K562 (cell line): Measurements from ENCODE around the gene ZBTB44. TPM values are rescaled to one million over a fixed set of nuclear protein-coding genes. Genes with fewer than 3 reads are reported as not detected.

Experiments
- ATAC-seq: fragments of 200-7000 bp; cut with Tn5 transposase; 3 replicates; pipeline ENCODE4 v1.9.1; 2020; ENCODE audit warnings: moderate library complexity
- BruUV-seq: library from RNA; stranded (reverse); fragments of 400-500 nt; replicated peaks from 2 replicates; lab custom pipeline; 2021; lab: Mats Ljungman, UMichigan
- CTCF ChIA-PET: fragments of 300-600 bp; formaldehyde crosslinking; extraction: SDS; loops from one replicate; lab custom pipeline; 2021; ENCODE audit warnings: low intra/inter-chr PET ratio; lab: Yijun Ruan, JAX
- POLR2A ChIA-PET: fragments of 300-600, 350-650 bp; sonication (Branson Sonifier 250); formaldehyde crosslinking; extraction: SDS; loops from one replicate; lab custom pipeline; 2021; ENCODE audit warnings: antibody characterized with exemption, inconsistent platforms; lab: Yijun Ruan, JAX
- DNase-seq, 4 experiments: peaks; one replicate each; pipeline versions ENCODE4 v3.0.0 to v3.0.0-alpha.2; 2011 to 2018; ENCODE audit warnings: low spot score in 3 of 4, mixed read lengths in 3 of 4; ENCODE audit errors: extremely low read depth in 1 of 4
- FAIRE-seq: peaks from 2 replicates; lab custom pipeline; 2011; peaks lifted over from hg19 to GRCh38; lab: Jason Lieb, UNC
- H2AFZ ChIP-seq: 2 replicates; pipeline ENCODE4 v1.6.0; 2011; ENCODE audit warnings: low read depth, low read length, control low read depth, inconsistent platforms
- H3K27ac ChIP-seq: fragments of 200-600 bp; 3 replicates; pipeline ENCODE4 v1.8.0; 2011; ENCODE audit warnings: low read depth, mild to moderate bottlenecking, control low read depth, inconsistent platforms, low read length, moderate library complexity, mixed read lengths; ENCODE audit errors: extremely low read depth
- H3K27me3 ChIP-seq, 2 experiments: fragments of 300-600 bp in 1 of 2; 2 replicates in 1 of 2; 3 replicates in 1 of 2; pipeline versions ENCODE4 v1.6.0 to v1.8.0; 2011; ENCODE audit warnings: inconsistent platforms in 2 of 2, low read length in 2 of 2, mild to moderate bottlenecking in 1 of 2, mixed read lengths in 1 of 2, moderate library complexity in 1 of 2; ENCODE audit not compliant: control insufficient read depth in 2 of 2, insufficient read depth in 2 of 2
- H3K36me3 ChIP-seq: fragments of 300-600 bp; 3 replicates; pipeline ENCODE4 v1.8.0; 2011; ENCODE audit warnings: mild to moderate bottlenecking, low read length, inconsistent platforms; ENCODE audit not compliant: control insufficient read depth, insufficient read depth
- H3K4me1 ChIP-seq, 2 experiments: fragments of 200-600 bp in 1 of 2; replicated peaks in 1 of 2; 2 replicates in 1 of 2; 3 replicates in 1 of 2; pipeline versions ENCODE4 v1.5.1 to v1.8.0; 2011; ENCODE audit warnings: inconsistent platforms in 2 of 2, low read length in 2 of 2, mild to moderate bottlenecking in 1 of 2, mixed read lengths in 1 of 2, moderate library complexity in 1 of 2; ENCODE audit not compliant: control insufficient read depth in 2 of 2, insufficient read depth in 2 of 2
- H3K4me2 ChIP-seq: 2 replicates; pipeline ENCODE4 v1.6.1; 2011; ENCODE audit warnings: low read length, control low read depth, inconsistent platforms, mixed read lengths; ENCODE audit not compliant: insufficient read depth
- H3K4me3 ChIP-seq: fragments of 200-600 bp; sonication (generic), shearing (Covaris generic); 2 replicates; pipeline ENCODE4 v1.5.1; 2016; ENCODE audit warnings: control low read depth, inconsistent platforms
- H3K79me2 ChIP-seq: fragments of 200-600 bp; 3 replicates; pipeline ENCODE4 v1.8.0; 2011; ENCODE audit warnings: low read length, inconsistent platforms; ENCODE audit not compliant: control insufficient read depth, insufficient read depth
- H3K9ac ChIP-seq, 2 experiments: 2 replicates each; pipeline versions ENCODE4 v1.6.0 to v1.6.1; 2011; ENCODE audit warnings: low read depth in 2 of 2, low read length in 2 of 2, control low read depth in 1 of 2, inconsistent platforms in 1 of 2, mild to moderate bottlenecking in 1 of 2, mixed read lengths in 1 of 2; ENCODE audit not compliant: insufficient read depth in 1 of 2
- H3K9me1 ChIP-seq: one replicate; pipeline ENCODE4 v1.6.0; 2011; ENCODE audit warnings: inconsistent platforms, mild to moderate bottlenecking, low read length, moderate library complexity; ENCODE audit not compliant: control insufficient read depth, insufficient read depth
- H3K9me3 ChIP-seq: replicated peaks from 2 replicates; pipeline ENCODE4 v1.5.1; 2011; ENCODE audit warnings: low read depth, low read length, inconsistent platforms; ENCODE audit not compliant: control insufficient read depth, insufficient read depth
- H4K20me1 ChIP-seq: replicated peaks from 2 replicates; pipeline ENCODE4 v1.6.1; 2011; ENCODE audit warnings: low read length, inconsistent platforms, mixed read lengths; ENCODE audit not compliant: control insufficient read depth, insufficient read depth
- CBX3 ChIP-seq, 2 experiments: IDR thresholded peaks; 1 replicate in 1 of 2; 2 replicates in 1 of 2; pipeline ENCODE4 v1.6.1; 2012; ENCODE audit warnings: inconsistent platforms in 2 of 2, low read length in 2 of 2, borderline replicate concordance in 1 of 2, control low read depth in 1 of 2
- CBX5 ChIP-seq: IDR thresholded peaks from 2 replicates; pipeline ENCODE4 v1.6.1; 2014; ENCODE audit warnings: low read depth, borderline replicate concordance
- FOXA1 ChIP-seq: fragments of 450-650 bp; IDR thresholded peaks from 2 replicates; pipeline ENCODE4 v1.6.1; 2016; ENCODE audit warnings: mild to moderate bottlenecking, borderline replicate concordance
- FOXK2 ChIP-seq, 2 experiments: fragments of 450-650 bp; IDR thresholded peaks in 1 of 2; conservative IDR thresholded peaks in 1 of 2; 2 replicates each; pipeline ENCODE4 v1.6.1; 2016; ENCODE audit warnings: low read depth in 2 of 2, mild to moderate bottlenecking in 1 of 2
- GATAD2B ChIP-seq: fragments of 450-650 bp; IDR thresholded peaks from 2 replicates; pipeline ENCODE4 v1.6.1; 2017; ENCODE audit warnings: mild to moderate bottlenecking, borderline replicate concordance
- IFI16 ChIP-seq: fragments of 250-450 bp; sonication (Bioruptor Pico); IDR thresholded peaks from 2 replicates; pipeline ENCODE4 v2.1.2; 2022; ENCODE audit warnings: mild to moderate bottlenecking, inconsistent platforms
- IRF9 ChIP-seq: fragments of 450-650 bp; IDR thresholded peaks from 2 replicates; pipeline ENCODE4 v1.6.1; 2016; ENCODE audit warnings: missing biosample characterization, missing genetic modification characterization
- MCM5 ChIP-seq: fragments of 450-650 bp; IDR thresholded peaks from 2 replicates; pipeline ENCODE4 v1.6.1; 2016; ENCODE audit warnings: low read depth
- POLR3A ChIP-seq: IDR thresholded peaks from 2 replicates; pipeline ENCODE4 v1.6.1; 2011; ENCODE audit warnings: borderline replicate concordance, mild to moderate bottlenecking, moderate library complexity; ENCODE audit not compliant: insufficient read length, insufficient read depth; ENCODE audit errors: extremely low read depth
- RFX5 ChIP-seq: IDR thresholded peaks from 2 replicates; pipeline ENCODE4 v1.6.1; 2011; ENCODE audit warnings: low read depth, mild to moderate bottlenecking, improper control_type of control experiment, low read length
- SRF ChIP-seq, 2 experiments: fragments of 250-450, 450-650 bp in 1 of 2; sonication (Bioruptor Pico) in 1 of 2; sonication (generic) in 1 of 2; formaldehyde crosslinking; IDR thresholded peaks; 2 replicates each; pipeline versions ENCODE4 v1.5.0 to v1.5.1; 2020 to 2022; ENCODE audit warnings: mild to moderate bottlenecking in 1 of 2, missing genetic modification reagents in 1 of 2
- TRIM28 ChIP-seq: fragments of 450-650 bp; IDR thresholded peaks from 2 replicates; pipeline ENCODE4 v1.6.1; 2017
- ZNF561 ChIP-seq: fragments of 450-650 bp; formaldehyde crosslinking; conservative IDR thresholded peaks from 2 replicates; pipeline ENCODE4 v1.4.0; 2020; ENCODE audit warnings: mild to moderate bottlenecking, moderate library complexity
- ZNF696 ChIP-seq: fragments of 250-450 bp; sonication (Bioruptor Pico); conservative IDR thresholded peaks from 2 replicates; pipeline ENCODE4 v1.4.0; 2020; ENCODE audit warnings: mild to moderate bottlenecking, moderate library complexity
- ZNF780A ChIP-seq: fragments of 250-450 bp; sonication (Bioruptor Pico); IDR thresholded peaks from 2 replicates; pipeline ENCODE4 v1.5.0; 2021; ENCODE audit warnings: mild to moderate bottlenecking
- ZNF830 ChIP-seq: fragments of 250-450 bp; sonication (Bioruptor Pico); IDR thresholded peaks from 2 replicates; pipeline ENCODE4 v1.5.0; 2021; ENCODE audit warnings: mild to moderate bottlenecking
- WGBS: fragments of 100-300 bp; shearing (Covaris generic); methylation state at CpG from one replicate; pipeline ENCODE4 v1.1.6; 2016; ENCODE audit warnings: low coverage, mixed read lengths; ENCODE audit not compliant: insufficient coverage; ENCODE audit errors: missing lambda C conversion rate; 5-methylcytosine and 5-hydroxymethylcytosine counted together
- in situ Hi-C: fragments of 300-500 bp; cut with MboI; formaldehyde crosslinking; loops from 4 replicates; pipeline ENCODE4 v1.15.0; 2018; ENCODE audit warnings: inconsistent platforms, mixed read lengths
- intact Hi-C: fragments of 100-400 bp; cut with micrococcal nuclease; formaldehyde crosslinking; loops from 2 replicates; pipeline ENCODE4 v1.14.2; 2022
- polyA plus RNA-seq, 8 experiments: library from polyadenylated mRNA; depleted of rRNA in 4 of 8; stranded (reverse) in 5 of 8; unstranded in 3 of 8; fragments of >200 nt; fragmentation: Nextera tagmentation in 2 of 8; fragmentation: Illumina TruSeq in 1 of 8; extraction: Ambion mirVana in 2 of 8; extraction: Trizol in 1 of 8; gene quantifications; 2 replicates each; pipeline versions ENCODE4 v1.2.1 to v1.2.3, GENCODE V29; 2011 to 2014; ENCODE audit warnings: inconsistent platforms in 1 of 8, missing spikeins in 1 of 8
- total RNA-seq, 7 experiments: library from RNA; depleted of rRNA in 6 of 7; stranded (reverse); fragments of >200 nt in 6 of 7; fragmentation: Illumina TruSeq in 2 of 7; extraction: Trizol in 2 of 7; gene quantifications; 2 replicates each; pipeline versions ENCODE4 v1.2.1 to v1.2.3, GENCODE V29; 2011 to 2021; ENCODE audit warnings: low replicate concordance in 1 of 7
- TF ChIP-seq, protein P1 (sequence below): fragments of 250-450 bp; sonication (Bioruptor Pico); IDR thresholded peaks from 2 replicates; pipeline ENCODE4 v1.9.0; 2021; ENCODE audit warnings: mild to moderate bottlenecking
- TF ChIP-seq, protein P2 (sequence below): fragments of 450-650 bp; IDR thresholded peaks from 2 replicates; pipeline ENCODE4 v1.6.1; 2018; ENCODE audit not compliant: partially characterized antibody

The ZBTB44 gene
- total and polyA plus RNA-seq, 9 of the 15 experiments (the other 6 are each of a cell fraction or from before 2014, with no cell fraction given): 4.7 to 27.1 (median 17.3) TPM

DNA sequence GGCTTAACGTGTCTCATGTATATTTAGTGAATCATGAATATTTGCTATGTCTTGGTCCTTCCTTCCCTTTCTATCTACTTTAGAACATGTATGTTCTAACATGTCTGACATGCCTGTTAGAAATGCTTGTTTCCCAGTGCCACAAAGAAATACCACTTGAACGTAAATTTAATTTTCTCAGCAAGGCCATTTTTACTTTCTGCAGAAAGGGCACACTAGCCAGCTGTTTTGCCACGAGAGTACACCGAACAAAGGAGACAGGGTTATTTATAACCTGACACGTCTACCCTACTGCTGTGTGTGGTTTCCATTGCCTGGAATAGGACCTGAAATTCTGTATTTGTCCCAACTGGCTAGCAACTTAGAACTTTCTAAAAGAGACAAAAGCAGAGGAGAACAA lies 7.4 kb upstream of the ZBTB44 start:
- H3K4me2 ChIP-seq: no peak overlapping the region
- no peaks in the 10 kb centered on the region for H3K4me1 ChIP-seq
- 1% methylated on average over 5 of the region's 5 CpGs for WGBS
- H2AFZ ChIP-seq: no peak overlapping the region
- H3K79me2 ChIP-seq: no peaks in the 10 kb centered on the region
- no peak for DNase-seq
- peaks cover 4% of the 10 kb centered on the region in 2 experiments; a peak in 2 of 5 replicates for H3K27me3 ChIP-seq
- ChIA-PET POLR2A (no interaction called here), CTCF (no interaction called here)
- H3K9ac ChIP-seq: no peak overlapping the region
- no peak overlapping the region for H3K4me3 ChIP-seq
- ATAC-seq: no peak
- H3K27ac ChIP-seq: no peak overlapping the region
- in situ Hi-C loops: no loop called here
- intact Hi-C loops: no loop called here
- no peaks in the 10 kb centered on the region for H4K20me1 ChIP-seq
- BruUV-seq: no TSS peak
- no peak for FAIRE-seq
- H3K9me1 ChIP-seq: no peaks in the 10 kb centered on the region
- H3K9me3 ChIP-seq: peaks cover 2% of the 10 kb centered on the region; the same call in 1 of the 2 replicates
- H3K36me3 ChIP-seq: no peaks in the 10 kb centered on the region
- TF ChIP-seq SRF (CRISPR knock-in tag; IDR thresholded peaks at IDR 0.05): no peak
- no peak for TF ChIP-seq ZNF561 (CRISPR knock-in tag)
- TF ChIP-seq FOXK2 (conservative IDR thresholded peaks at IDR 0.05 in 1 of 2, IDR thresholded peaks at IDR 0.05 in 1 of 2; ENCODE audit: low read depth in 2 of 2): no peak
- no peak for TF ChIP-seq ZNF780A (CRISPR knock-in tag)
- TF ChIP-seq MCM5: no peak
- no peak for TF ChIP-seq IRF9 (tag)
- TF ChIP-seq, protein P1, sequence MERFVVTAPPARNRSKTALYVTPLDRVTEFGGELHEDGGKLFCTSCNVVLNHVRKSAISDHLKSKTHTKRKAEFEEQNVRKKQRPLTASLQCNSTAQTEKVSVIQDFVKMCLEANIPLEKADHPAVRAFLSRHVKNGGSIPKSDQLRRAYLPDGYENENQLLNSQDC (CRISPR knock-in tag): no peak
- TF ChIP-seq IFI16 (CRISPR knock-in tag): no peak
- TF ChIP-seq CBX3 (IDR thresholded peaks at IDR 0.05; ENCODE audit: borderline replicate concordance in 1 of 2, low read length in 2 of 2): peak in 1 of 2 experiments; percentile 87; a peak in 2 of 3 replicates
- no peak for TF ChIP-seq ZNF830 (CRISPR knock-in tag)
- TF ChIP-seq TRIM28: 0 out of 2 replicates have a peak, but pooled peaks have one; percentile 43
- TF ChIP-seq FOXA1: no peak
- TF ChIP-seq POLR3A: no peak
- TF ChIP-seq, protein P2, sequence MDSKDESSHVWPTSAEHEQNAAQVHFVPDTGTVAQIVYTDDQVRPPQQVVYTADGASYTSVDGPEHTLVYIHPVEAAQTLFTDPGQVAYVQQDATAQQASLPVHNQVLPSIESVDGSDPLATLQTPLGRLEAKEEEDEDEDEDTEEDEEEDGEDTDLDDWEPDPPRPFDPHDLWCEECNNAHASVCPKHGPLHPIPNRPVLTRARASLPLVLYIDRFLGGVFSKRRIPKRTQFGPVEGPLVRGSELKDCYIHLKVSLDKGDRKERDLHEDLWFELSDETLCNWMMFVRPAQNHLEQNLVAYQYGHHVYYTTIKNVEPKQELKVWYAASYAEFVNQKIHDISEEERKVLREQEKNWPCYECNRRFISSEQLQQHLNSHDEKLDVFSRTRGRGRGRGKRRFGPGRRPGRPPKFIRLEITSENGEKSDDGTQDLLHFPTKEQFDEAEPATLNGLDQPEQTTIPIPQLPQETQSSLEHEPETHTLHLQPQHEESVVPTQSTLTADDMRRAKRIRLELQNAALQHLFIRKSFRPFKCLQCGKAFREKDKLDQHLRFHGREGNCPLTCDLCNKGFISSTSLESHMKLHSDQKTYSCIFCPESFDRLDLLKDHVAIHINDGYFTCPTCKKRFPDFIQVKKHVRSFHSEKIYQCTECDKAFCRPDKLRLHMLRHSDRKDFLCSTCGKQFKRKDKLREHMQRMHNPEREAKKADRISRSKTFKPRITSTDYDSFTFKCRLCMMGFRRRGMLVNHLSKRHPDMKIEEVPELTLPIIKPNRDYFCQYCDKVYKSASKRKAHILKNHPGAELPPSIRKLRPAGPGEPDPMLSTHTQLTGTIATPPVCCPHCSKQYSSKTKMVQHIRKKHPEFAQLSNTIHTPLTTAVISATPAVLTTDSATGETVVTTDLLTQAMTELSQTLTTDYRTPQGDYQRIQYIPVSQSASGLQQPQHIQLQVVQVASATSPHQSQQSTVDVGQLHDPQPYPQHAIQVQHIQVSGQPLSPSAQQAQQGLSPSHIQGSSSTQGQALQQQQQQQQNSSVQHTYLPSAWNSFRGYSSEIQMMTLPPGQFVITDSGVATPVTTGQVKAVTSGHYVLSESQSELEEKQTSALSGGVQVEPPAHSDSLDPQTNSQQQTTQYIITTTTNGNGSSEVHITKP: no peak
- no peak for TF ChIP-seq RFX5
- TF ChIP-seq CBX5: 0 out of 2 replicates have a peak, but pooled peaks have one; percentile 19
- TF ChIP-seq GATAD2B: no peak
- TF ChIP-seq ZNF696: no peak
